Measurements from ENCODE around the gene KIAA0232. TPM values are rescaled to one million over a fixed set of nuclear protein-coding genes. Genes with fewer than 3 reads are reported as not detected.

KIAA0232 gene
- total and polyA plus RNA-seq, 2 of the 8 experiments (the other 6 are each of a cell fraction or from before 2014, with no cell fraction given) = 5.6 to 23.3 TPM

- DNase-seq (ENCODE audit: low read depth in 1 of 2, low spot score in 2 of 2) = no peak
- WGBS, 2 experiments (ENCODE audit: extremely low coverage in 1 of 2, insufficient coverage in 1 of 2, insufficient read length in 1 of 2, insufficient replicate concordance in 2 of 2, low coverage in 1 of 2, low lambda C conversion rate in 2 of 2, missing lambda C conversion rate in 1 of 2) = 85% methylated on average over 5 of the region's 5 CpGs; no CpG with 5 or more reads in 1 of the 2 experiments
These were observed 27.3 kb upstream of the KIAA0232 start for GRCh38 chr4:6755088-6755753.

More at GRCh38 chr4:6755088-6755753, 27.3 kb upstream of the KIAA0232 start:
- Histone ChIP-seq H3K36me3 (ENCODE audit: control insufficient read depth in 2 of 4, insufficient read depth in 4 of 4, low read length in 3 of 4) (no peaks in the 10 kb centered on the region), H3K23ac (ENCODE audit: insufficient read length) (no peak overlapping the region), H3K27me3 (replicated peaks in 1 of 4; ENCODE audit: control insufficient read depth in 3 of 4, extremely low read depth in 1 of 4, insufficient read depth in 3 of 4, low read length in 3 of 4) (no peaks in the 10 kb centered on the region), H3K23me2 (ENCODE audit: low read depth, low read length) (no peaks in the 10 kb centered on the region), H3K9ac (replicated peaks in 1 of 4; ENCODE audit: extremely low read depth in 1 of 4, low read depth in 3 of 4, low read length in 3 of 4) (no peak overlapping the region), H3K56ac (replicated peaks; ENCODE audit: insufficient read length, low read depth, low read length) (no peak overlapping the region), H3K4me1 (replicated peaks in 1 of 4; ENCODE audit: control insufficient read depth in 3 of 4, insufficient read depth in 4 of 4, low read length in 3 of 4) (peaks cover 0 to 6% (median 0%) of the 10 kb centered on the region in 4 experiments; a peak in 2 of 7 replicates), H2BK12ac (ENCODE audit: low read depth, low read length) (no peak overlapping the region), H3K14ac (ENCODE audit: insufficient read length) (no peak overlapping the region), H3K9me3 (ENCODE audit: insufficient read depth in 2 of 2, low read depth in 1 of 2, low read length in 1 of 2) (peaks cover 0 to 2% of the 10 kb centered on the region in 2 experiments; a peak in 2 of 4 replicates), H2AFZ (ENCODE audit: low read length) (no peak overlapping the region), H2BK5ac (ENCODE audit: low read depth, low read length) (no peak overlapping the region), H4K91ac (replicated peaks; ENCODE audit: insufficient read length, low read length) (no peak overlapping the region), H2AK5ac (ENCODE audit: low read depth, low read length) (no peak overlapping the region), H2BK15ac (ENCODE audit: low read length) (no peak overlapping the region), H3K4ac (replicated peaks; ENCODE audit: insufficient read length, low read depth, low read length) (no peak overlapping the region), H4K5ac (ENCODE audit: insufficient read length, low read depth, low read length) (no peak overlapping the region), H3K4me3 (ENCODE audit: extremely low read depth in 1 of 4, insufficient read depth in 2 of 4, low read depth in 3 of 4, low read length in 4 of 4) (no peak overlapping the region), H4K20me1 (replicated peaks in 1 of 2; ENCODE audit: control insufficient read depth in 1 of 2, insufficient read depth in 2 of 2, low read length in 2 of 2) (no peaks in the 10 kb centered on the region), H4K8ac (ENCODE audit: extremely low read depth, insufficient read depth, low read length) (no peak overlapping the region), H2BK120ac (replicated peaks; ENCODE audit: low read depth, low read length) (no peak overlapping the region), H3K4me2 (ENCODE audit: insufficient read depth in 1 of 2, low read depth in 2 of 2, low read length in 2 of 2) (no peak overlapping the region), H3K79me1 (ENCODE audit: low read depth, low read length) (no peaks in the 10 kb centered on the region), H3K79me2 (ENCODE audit: control insufficient read depth in 1 of 2, insufficient read depth in 2 of 2, low read length in 2 of 2) (no peaks in the 10 kb centered on the region), H3K18ac (ENCODE audit: extremely low read depth, low read length) (no peak overlapping the region), H3K27ac (ENCODE audit: low read depth, low read length) (no peak overlapping the region), H2BK20ac (ENCODE audit: low read length) (no peak overlapping the region)
- no peak for TF ChIP-seq NANOG (IDR thresholded peaks at IDR 0.05; ENCODE audit: insufficient read depth, low read depth, low read length, poor library complexity, severe bottlenecking)
- no peak for TF ChIP-seq RBBP5 (IDR thresholded peaks at IDR 0.05; ENCODE audit: borderline replicate concordance, low read depth, low read length)
- TF ChIP-seq EZH2 (IDR thresholded peaks at IDR 0.05; ENCODE audit: low read depth, low read length, severe bottlenecking) = no peak
- no peak for TF ChIP-seq CHD1 (IDR thresholded peaks at IDR 0.05; ENCODE audit: low read depth, low read length)
- TF ChIP-seq SP4 (IDR thresholded peaks at IDR 0.05; ENCODE audit: low read length) = no peak
- TF ChIP-seq SIN3A (conservative IDR thresholded peaks at IDR 0.05 in 1 of 2, IDR thresholded peaks at IDR 0.05 in 1 of 2; ENCODE audit: low read depth in 1 of 2, low read length in 2 of 2) = no peak
- no peak for TF ChIP-seq CTBP2 (IDR thresholded peaks at IDR 0.05; ENCODE audit: borderline replicate concordance, insufficient read depth, insufficient read length, low read length)
- POLR2A ChIA-PET (ENCODE audit: partially characterized antibody) = no interaction called here
- no peak for FAIRE-seq
- CTCF ChIA-PET (ENCODE audit: partially characterized antibody) = interaction anchor here (0.8 kb wide), 1 partner anchor 398 kb away, joined by 3 read pairs; no protein-coding TSS in a partner anchor

All from H1 (cell line).